HFF-Myc (cell line): ENCODE measurements around the gene CCR2.

Experiments
- DNase-seq: peaks from one replicate; pipeline ENCODE4 v3.0.0-alpha.2; 2011; ENCODE audit warnings: low read depth; ENCODE audit errors: extremely low read depth
- H3K4me3 ChIP-seq: replicated peaks from 2 replicates; pipeline ENCODE4 v1.5.1; 2011; ENCODE audit warnings: low read depth, mild to moderate bottlenecking, control low read depth, low read length
- TF ChIP-seq, protein P1 (sequence below): IDR thresholded peaks from 2 replicates; pipeline ENCODE4 v1.5.1; 2012; ENCODE audit warnings: mild to moderate bottlenecking, low read depth, low read length, control low read depth; ENCODE audit errors: missing control alignments

Gene CCR2

DNA sequence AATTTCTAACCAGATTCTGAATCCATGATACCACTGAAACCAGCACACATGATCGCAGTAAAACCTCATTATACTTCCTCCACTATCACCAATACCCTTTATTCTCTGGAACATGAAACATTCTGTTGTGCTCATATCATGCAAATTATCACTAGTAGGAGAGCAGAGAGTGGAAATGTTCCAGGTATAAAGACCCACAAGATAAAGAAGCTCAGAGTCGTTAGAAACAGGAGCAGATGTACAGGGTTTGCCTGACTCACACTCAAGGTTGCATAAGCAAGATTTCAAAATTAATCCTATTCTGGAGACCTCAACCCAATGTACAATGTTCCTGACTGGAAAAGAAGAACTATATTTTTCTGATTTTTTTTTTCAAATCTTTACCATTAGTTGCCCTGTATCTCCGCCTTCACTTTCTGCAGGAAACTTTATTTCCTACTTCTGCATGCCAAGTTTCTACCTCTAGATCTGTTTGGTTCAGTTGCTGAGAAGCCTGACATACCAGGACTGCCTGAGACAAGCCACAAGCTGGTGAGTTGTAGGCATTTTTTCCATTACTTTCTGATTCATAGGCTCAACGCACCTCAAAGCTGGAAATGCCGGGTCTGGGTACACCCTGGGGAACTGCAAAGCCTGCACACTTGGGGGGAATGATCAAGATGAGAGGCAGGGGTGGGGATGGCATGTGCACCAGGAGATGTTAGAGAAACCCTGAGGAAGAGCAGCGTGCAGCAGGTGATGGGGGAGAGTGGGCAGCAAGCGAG is at the start of gene CCR2:
Gene CCR2 (plus strand): TSS at position 465 of the 764 bp plus-strand sequence. CDS start 3,417 bp downstream, outside the sequence.
- DNase-seq, result no peak
- TF ChIP-seq, protein P1, sequence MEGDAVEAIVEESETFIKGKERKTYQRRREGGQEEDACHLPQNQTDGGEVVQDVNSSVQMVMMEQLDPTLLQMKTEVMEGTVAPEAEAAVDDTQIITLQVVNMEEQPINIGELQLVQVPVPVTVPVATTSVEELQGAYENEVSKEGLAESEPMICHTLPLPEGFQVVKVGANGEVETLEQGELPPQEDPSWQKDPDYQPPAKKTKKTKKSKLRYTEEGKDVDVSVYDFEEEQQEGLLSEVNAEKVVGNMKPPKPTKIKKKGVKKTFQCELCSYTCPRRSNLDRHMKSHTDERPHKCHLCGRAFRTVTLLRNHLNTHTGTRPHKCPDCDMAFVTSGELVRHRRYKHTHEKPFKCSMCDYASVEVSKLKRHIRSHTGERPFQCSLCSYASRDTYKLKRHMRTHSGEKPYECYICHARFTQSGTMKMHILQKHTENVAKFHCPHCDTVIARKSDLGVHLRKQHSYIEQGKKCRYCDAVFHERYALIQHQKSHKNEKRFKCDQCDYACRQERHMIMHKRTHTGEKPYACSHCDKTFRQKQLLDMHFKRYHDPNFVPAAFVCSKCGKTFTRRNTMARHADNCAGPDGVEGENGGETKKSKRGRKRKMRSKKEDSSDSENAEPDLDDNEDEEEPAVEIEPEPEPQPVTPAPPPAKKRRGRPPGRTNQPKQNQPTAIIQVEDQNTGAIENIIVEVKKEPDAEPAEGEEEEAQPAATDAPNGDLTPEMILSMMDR, result no peak
- H3K4me3 ChIP-seq, result no peak within 1 kb of the TSS

DNA sequence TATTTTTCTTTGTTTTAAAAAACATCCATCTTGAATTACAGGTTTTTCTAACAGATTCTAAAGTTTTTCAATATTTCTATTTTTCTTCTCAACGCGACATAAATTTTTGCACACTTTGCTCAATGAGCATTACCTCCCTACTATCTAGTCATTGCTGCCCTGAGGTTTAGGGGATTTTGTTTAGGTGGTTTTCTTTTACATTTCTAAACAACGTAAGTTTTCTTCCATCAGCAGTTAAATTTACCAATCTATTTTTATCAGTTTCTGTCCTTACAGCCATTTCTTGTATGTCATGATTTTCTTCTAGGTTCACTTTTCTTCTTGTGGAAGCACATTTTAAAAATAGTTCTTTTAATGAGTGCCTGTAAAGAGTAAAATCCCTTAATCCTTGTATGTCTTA is 49.2 kb upstream of the CCR2 start:
- H3K4me3 ChIP-seq, result no peak overlapping the region
- DNase-seq, result no peak
- TF ChIP-seq, protein P1, result no peak

DNA sequence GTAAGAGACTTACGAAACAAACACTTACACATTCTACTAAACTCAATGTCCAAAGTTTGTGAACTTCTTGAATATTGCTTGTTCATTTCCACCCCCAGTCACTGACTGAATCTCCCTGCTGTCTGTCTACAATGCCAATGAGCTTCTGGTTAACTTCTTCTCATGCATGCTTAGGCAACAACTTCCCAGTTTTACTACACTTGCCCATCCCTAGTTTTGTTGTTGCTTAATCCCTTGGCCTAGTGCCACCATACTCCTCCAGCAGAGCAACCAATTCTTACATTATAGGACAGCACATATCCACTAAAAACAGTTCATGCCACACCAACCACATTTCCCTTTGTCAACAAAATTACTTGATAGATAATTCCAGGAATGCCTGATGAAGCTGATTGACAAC is 40.9 kb upstream of the CCR2 start:
- TF ChIP-seq, protein P1, result no peak
- no peak overlapping the region for H3K4me3 ChIP-seq
- DNase-seq, result no peak

DNA sequence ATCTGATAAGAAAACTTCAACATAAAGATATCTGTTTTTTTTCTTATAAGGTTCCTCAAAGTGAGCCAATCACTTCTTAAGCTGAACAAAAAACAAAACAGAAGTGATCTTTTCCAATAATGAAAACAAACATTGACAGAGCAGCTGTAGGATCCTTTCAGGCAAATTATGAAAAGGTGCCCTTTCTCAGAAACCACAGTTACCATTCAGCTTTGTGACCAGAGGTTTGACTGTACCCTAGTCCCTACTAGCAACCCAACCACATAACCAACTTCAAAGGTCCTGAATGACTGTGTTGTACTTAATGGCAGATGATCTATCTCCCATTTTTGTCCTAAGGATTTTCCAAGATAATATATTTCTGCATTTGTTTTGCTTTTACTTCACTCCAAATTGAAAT is 39.4 kb upstream of the CCR2 start:
- no peak for DNase-seq
- H3K4me3 ChIP-seq, result no peak overlapping the region
- TF ChIP-seq, protein P1, result no peak

DNA sequence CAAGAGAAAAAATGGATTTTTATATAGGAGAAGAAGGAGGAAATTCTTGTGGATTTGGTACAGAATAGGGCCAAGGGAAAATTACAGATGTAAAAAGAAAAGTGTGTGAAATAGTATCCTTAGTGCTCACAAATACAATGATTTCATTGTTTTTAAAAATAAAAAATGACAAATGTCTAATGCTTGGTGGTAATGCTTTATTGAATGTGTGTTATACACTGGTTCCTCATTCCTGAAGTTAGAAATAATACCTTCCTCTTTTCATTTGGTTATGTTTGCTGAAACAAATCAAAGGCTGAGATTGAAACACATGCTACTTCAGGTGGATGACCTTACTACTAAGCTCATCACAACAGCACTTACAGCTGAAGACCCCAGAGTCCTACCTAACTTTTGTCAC is 37.7 kb upstream of the CCR2 start:
- no peak overlapping the region for H3K4me3 ChIP-seq
- TF ChIP-seq, protein P1, result no peak
- no peak for DNase-seq

DNA sequence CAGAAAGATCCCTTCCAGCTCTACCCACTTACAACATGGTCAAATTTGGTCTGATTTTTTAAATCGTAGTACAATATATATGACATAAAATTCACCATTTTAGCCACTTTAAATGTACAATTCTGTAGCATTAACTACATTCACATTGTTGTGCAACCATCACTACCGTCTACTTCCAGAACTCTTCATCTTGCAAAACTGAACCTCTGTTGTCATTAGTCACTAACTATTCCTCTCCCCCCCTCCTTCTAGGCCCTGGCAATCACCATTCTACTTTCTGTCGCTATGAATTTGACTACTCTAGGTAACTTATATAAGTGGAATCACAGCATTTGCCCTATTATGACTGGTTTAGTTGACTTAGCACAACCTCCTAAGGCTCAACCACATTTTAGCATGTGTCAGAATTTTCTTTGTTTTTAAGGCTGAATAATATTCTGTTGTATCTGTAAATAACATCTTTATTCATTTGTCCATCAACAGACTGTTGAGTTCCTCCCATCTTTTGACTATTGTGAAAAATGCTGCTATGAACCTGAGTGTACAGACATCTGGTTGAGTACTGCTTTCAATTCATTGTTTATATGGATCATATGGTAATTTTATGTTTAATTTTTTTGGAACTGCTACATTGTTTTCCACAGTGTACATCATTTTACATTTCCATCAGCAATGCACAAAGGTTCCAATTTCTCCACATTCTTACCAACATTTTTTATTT is 35.5 kb upstream of the CCR2 start:
- no peak overlapping the region for H3K4me3 ChIP-seq
- DNase-seq, result no peak
- TF ChIP-seq, protein P1, result no peak
